Thyroid gland (tissue), 4 donors: Measurements from ENCODE around the gene LRP6. TPM values are rescaled to one million over a fixed set of nuclear protein-coding genes. Genes with fewer than 3 reads are reported as not detected.

ENCODE experiments used
- DNase-seq, 2 donors: peaks; one replicate each; pipeline ENCODE4 v3.0.0-alpha.2; 2019
- H3K27ac ChIP-seq, 3 donors: fragments of 200-600 bp; sonication (generic); 1 replicate in 2 of 3; 2 replicates in 1 of 3; pipeline ENCODE4 v1.5.1; 2016 to 2019; ENCODE audit warnings: mild to moderate bottlenecking in 1 of 3, moderate library complexity in 1 of 3
- H3K27me3 ChIP-seq: fragments of 200-600 bp; sonication (generic); one replicate; pipeline ENCODE4 v1.5.1; 2019
- H3K36me3 ChIP-seq, 2 donors: fragments of 200-600 bp; sonication (generic); one replicate each; pipeline ENCODE4 v1.5.1; 2016 to 2019
- H3K4me1 ChIP-seq, 2 donors: fragments of 200-600 bp; sonication (generic); one replicate each; pipeline ENCODE4 v1.5.1; 2017 to 2019
- H3K4me3 ChIP-seq, 3 donors: fragments of 200-600 bp; sonication (generic); replicated peaks in 1 of 3; 1 replicate in 2 of 3; 2 replicates in 1 of 3; pipeline ENCODE4 v1.5.1; 2016; ENCODE audit warnings: mild to moderate bottlenecking in 1 of 3
- H3K9me3 ChIP-seq: fragments of 200-600 bp; sonication (generic); one replicate; pipeline ENCODE4 v1.5.1; 2017
- POLR2A ChIP-seq, 2 donors: fragments of 450-650 bp; IDR thresholded peaks; one replicate each; pipeline ENCODE4 v1.6.1; 2017; ENCODE audit warnings: antibody characterized with exemption in 2 of 2, mild to moderate bottlenecking in 2 of 2, moderate library complexity in 1 of 2
- WGBS, 2 donors: methylation state at CpG; one replicate each; pipeline ENCODE4 v1.1.5; 2017; 5-methylcytosine and 5-hydroxymethylcytosine counted together
- intact Hi-C: fragments of 100-400 bp; cut with DNase I; formaldehyde crosslinking; loops from one replicate; pipeline ENCODE4 v1.15.1; 2023
- microRNA-seq: library from miRNA; unstranded; fragments of <30 nt; microRNA quantifications from one replicate; pipeline ENCODE4, GENCODE V29; 2016
- small RNA-seq: library from RNA; depleted of rRNA; stranded (forward); fragments of <200 nt; gene quantifications from one replicate; pipeline ENCODE3, GENCODE V24; 2016
- total RNA-seq, 4 donors: library from RNA; depleted of rRNA; stranded (reverse); fragments of >200 nt; gene quantifications; one replicate each; pipeline ENCODE4 v1.2.3, GENCODE V29; 2016
- TF ChIP-seq, protein P1 (sequence below), 6 experiments: fragments of 200-600 bp in 3 of 6; fragments of 450-650 bp in 3 of 6; sonication (generic) in 3 of 6; IDR thresholded peaks; one replicate each; pipeline ENCODE4 v1.5.1; 2016 to 2019; ENCODE audit warnings: antibody characterized with exemption in 6 of 6, mild to moderate bottlenecking in 2 of 6, inconsistent platforms in 1 of 6, moderate library complexity in 1 of 6

LRP6 gene
- total RNA-seq, 4 donors from 2014 or later = 38.7 to 47.7 (median 42.7) TPM

DNA sequence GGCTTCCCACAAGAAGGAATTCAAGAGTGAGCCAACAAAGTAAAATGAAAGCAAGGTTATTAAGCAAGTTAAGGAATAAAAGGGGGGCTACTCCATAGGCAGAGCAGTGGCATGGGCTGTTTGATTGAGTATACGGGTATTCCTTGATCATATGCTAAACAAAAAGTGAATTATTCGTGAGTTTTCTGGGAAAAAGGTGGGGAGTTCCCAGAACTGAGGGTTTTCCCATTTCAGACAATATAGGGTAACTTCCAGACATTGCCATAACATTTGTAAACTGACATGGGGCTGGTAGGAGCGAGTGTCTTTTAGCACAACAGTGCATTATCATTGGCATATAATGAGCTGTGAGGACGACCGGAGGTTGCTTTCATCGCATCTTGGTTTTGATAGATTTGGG lies 198.1 kb downstream of the LRP6 start:
- WGBS, 2 donors = 91 to 92% methylated on average over 6 of the region's 6 CpGs
- no peaks in the 10 kb centered on the region for H3K9me3 ChIP-seq
- H3K27me3 ChIP-seq = no peaks in the 10 kb centered on the region
- intact Hi-C loops = no loop called here
- no peak overlapping the region for H3K4me3 ChIP-seq
- no peak overlapping the region for H3K27ac ChIP-seq
- DNase-seq = no peak
- H3K4me1 ChIP-seq = no peaks in the 10 kb centered on the region
- H3K36me3 ChIP-seq = no peaks in the 10 kb centered on the region
- TF ChIP-seq, protein P1, sequence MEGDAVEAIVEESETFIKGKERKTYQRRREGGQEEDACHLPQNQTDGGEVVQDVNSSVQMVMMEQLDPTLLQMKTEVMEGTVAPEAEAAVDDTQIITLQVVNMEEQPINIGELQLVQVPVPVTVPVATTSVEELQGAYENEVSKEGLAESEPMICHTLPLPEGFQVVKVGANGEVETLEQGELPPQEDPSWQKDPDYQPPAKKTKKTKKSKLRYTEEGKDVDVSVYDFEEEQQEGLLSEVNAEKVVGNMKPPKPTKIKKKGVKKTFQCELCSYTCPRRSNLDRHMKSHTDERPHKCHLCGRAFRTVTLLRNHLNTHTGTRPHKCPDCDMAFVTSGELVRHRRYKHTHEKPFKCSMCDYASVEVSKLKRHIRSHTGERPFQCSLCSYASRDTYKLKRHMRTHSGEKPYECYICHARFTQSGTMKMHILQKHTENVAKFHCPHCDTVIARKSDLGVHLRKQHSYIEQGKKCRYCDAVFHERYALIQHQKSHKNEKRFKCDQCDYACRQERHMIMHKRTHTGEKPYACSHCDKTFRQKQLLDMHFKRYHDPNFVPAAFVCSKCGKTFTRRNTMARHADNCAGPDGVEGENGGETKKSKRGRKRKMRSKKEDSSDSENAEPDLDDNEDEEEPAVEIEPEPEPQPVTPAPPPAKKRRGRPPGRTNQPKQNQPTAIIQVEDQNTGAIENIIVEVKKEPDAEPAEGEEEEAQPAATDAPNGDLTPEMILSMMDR (IDR thresholded peaks at IDR 0.05) = no peak
- TF ChIP-seq POLR2A (IDR thresholded peaks at IDR 0.05) = no peak

Small RNA genes within 50 kb of the gene (microRNA-seq; reads per million reads assigned to microRNA genes)
- not detected for gene MIR1244-4

Small RNA genes within 50 kb of the gene (small RNA-seq; reads per million reads assigned to genes)
- gene RNU6-318P (not detected), gene RNU6-545P (not detected)

Other genes with a start within 250 kb of the LRP6 start
- gene BCL2L14, start 196.1 kb downstream of the LRP6 start, total RNA-seq = under 1 TPM in 1 of 4 donors, not detected in 3; 0.81 TPM
- gene MANSC1, start 83.2 kb upstream of the LRP6 start, total RNA-seq = 10 to 100 TPM; 15.3 to 59.0 (median 37.5) TPM
- 10 to 100 TPM; 10.3 to 23.7 (median 19.6) TPM for gene BORCS5, start 90.0 kb upstream of the LRP6 start, total RNA-seq